Liver (tissue), 3 donors: ENCODE data around the gene ARL5B.

ENCODE experiments used
- ATF3 ChIP-seq: IDR thresholded peaks from 2 replicates; pipeline ENCODE4 v1.6.1; 2016; ENCODE audit warnings: antibody characterized with exemption
- CTCF ChIP-seq: fragments of 150-350 bp; IDR thresholded peaks from 2 replicates; pipeline ENCODE4 v1.5.1; 2017; ENCODE audit warnings: improper control_type of control experiment, low read depth, low read length; ENCODE audit not compliant: missing input control
- GABPA ChIP-seq, 2 donors: IDR thresholded peaks in 1 of 2; conservative IDR thresholded peaks in 1 of 2; 2 replicates each; pipeline ENCODE4 v1.6.1; 2016; ENCODE audit warnings: antibody characterized with exemption in 2 of 2, mild to moderate bottlenecking in 1 of 2, moderate library complexity in 1 of 2
- HNF4A ChIP-seq, 2 donors: conservative IDR thresholded peaks; 2 replicates each; pipeline ENCODE4 v1.6.1; 2016; ENCODE audit warnings: antibody characterized with exemption in 2 of 2, mild to moderate bottlenecking in 2 of 2
- JUND ChIP-seq, 2 donors: IDR thresholded peaks; 2 replicates each; pipeline ENCODE4 v1.6.1; 2016; ENCODE audit warnings: antibody characterized with exemption in 2 of 2
- MAX ChIP-seq: IDR thresholded peaks from 2 replicates; pipeline ENCODE4 v1.6.1; 2016; ENCODE audit warnings: antibody characterized with exemption
- RAD21 ChIP-seq, 2 donors: IDR thresholded peaks; 2 replicates each; pipeline ENCODE4 v1.6.1; 2016; ENCODE audit warnings: antibody characterized with exemption in 2 of 2, mild to moderate bottlenecking in 2 of 2
- REST ChIP-seq: IDR thresholded peaks from 2 replicates; pipeline ENCODE4 v1.6.1; 2016; ENCODE audit warnings: antibody characterized with exemption, mild to moderate bottlenecking
- RXRA ChIP-seq, 2 donors: IDR thresholded peaks; 2 replicates each; pipeline ENCODE4 v1.6.1; 2017 to 2018; ENCODE audit warnings: antibody characterized with exemption in 2 of 2, mild to moderate bottlenecking in 1 of 2
- TAF1 ChIP-seq: conservative IDR thresholded peaks from 2 replicates; pipeline ENCODE4 v1.6.1; 2016; ENCODE audit warnings: antibody characterized with exemption, mild to moderate bottlenecking
- donor health status: healthy.
- donor health status: healthy.

- TF ChIP-seq CTCF: no peak
- no peak for TF ChIP-seq RAD21 (IDR thresholded peaks at IDR 0.05)
- TF ChIP-seq ATF3: no peak
- TF ChIP-seq TAF1: no peak
- no peak for TF ChIP-seq GABPA (IDR thresholded peaks at IDR 0.05 in 1 of 2, conservative IDR thresholded peaks at IDR 0.05 in 1 of 2)
- TF ChIP-seq RXRA (IDR thresholded peaks at IDR 0.05): no peak
- no peak for TF ChIP-seq HNF4A (conservative IDR thresholded peaks at IDR 0.05)
- no peak for TF ChIP-seq JUND (IDR thresholded peaks at IDR 0.05)
- no peak for TF ChIP-seq REST
- TF ChIP-seq MAX: no peak
Observed at GRCh38 chr10:18680754-18681153, 21.5 kb downstream of the ARL5B start.
